Stimulated activated memory B cell treated with anti-CD40 and anti-IgM and Interleukin-4, amounts not matched to agents 10 μg/mL and 1 μg/mL and 100 μg/mL, for 72 hours (primary cell): ENCODE results near the gene CXCL12.

ENCODE experiments used
- ATAC-seq: fragments of 150-1000 bp; cut with Tn5 transposase; 2 replicates; pipeline ENCODE4 v1.10.0; 2021
- H3K27ac Mint-ChIP-seq: one replicate; pipeline ENCODE4 v1.8.0; 2022; ENCODE audit warnings: mild to moderate bottlenecking, mixed read lengths
- H3K27me3 Mint-ChIP-seq: one replicate; pipeline ENCODE4 v1.8.0; 2022; ENCODE audit warnings: mixed read lengths
- H3K36me3 Mint-ChIP-seq: one replicate; pipeline ENCODE4 v1.8.0; 2022; ENCODE audit warnings: mixed read lengths
- H3K4me1 Mint-ChIP-seq: one replicate; pipeline ENCODE4 v1.8.0; 2022; ENCODE audit warnings: mixed read lengths
- H3K4me3 Mint-ChIP-seq: one replicate; pipeline ENCODE4 v1.8.0; 2022; ENCODE audit warnings: mild to moderate bottlenecking, moderate library complexity, mixed read lengths
- H3K9me3 Mint-ChIP-seq: one replicate; pipeline ENCODE4 v1.8.0; 2022; ENCODE audit warnings: mixed read lengths

The CXCL12 gene

GRCh38 chr10:44344727-44345126, 40.2 kb downstream of the CXCL12 start:
- no peaks in the 10 kb centered on the region for H3K27me3 Mint-ChIP-seq
- H3K36me3 Mint-ChIP-seq = no peaks in the 10 kb centered on the region
- H3K4me3 Mint-ChIP-seq = no peak overlapping the region
- no peaks in the 10 kb centered on the region for H3K9me3 Mint-ChIP-seq
- no peak overlapping the region for H3K27ac Mint-ChIP-seq
- no peaks in the 10 kb centered on the region for H3K4me1 Mint-ChIP-seq
- ATAC-seq = no peak

- Mint-ChIP-seq H3K4me1 (no peaks in the 10 kb centered on the region), H3K36me3 (no peaks in the 10 kb centered on the region), H3K4me3 (no peak overlapping the region), H3K9me3 (no peaks in the 10 kb centered on the region), H3K27ac (no peak overlapping the region), H3K27me3 (no peaks in the 10 kb centered on the region)
- no peak for ATAC-seq
These were observed 41.1 kb downstream of the CXCL12 start for GRCh38 chr10:44343843-44344242.

GRCh38 chr10:44341886-44342285, 43.0 kb downstream of the CXCL12 start:
- no peaks in the 10 kb centered on the region for H3K9me3 Mint-ChIP-seq

GRCh38 chr10:44340557-44340956, 44.3 kb downstream of the CXCL12 start:
- ATAC-seq = no peak
- H3K36me3 Mint-ChIP-seq = no peaks in the 10 kb centered on the region
- H3K27me3 Mint-ChIP-seq = no peaks in the 10 kb centered on the region
- H3K4me1 Mint-ChIP-seq = no peaks in the 10 kb centered on the region
- no peaks in the 10 kb centered on the region for H3K9me3 Mint-ChIP-seq
- no peak overlapping the region for H3K4me3 Mint-ChIP-seq
- H3K27ac Mint-ChIP-seq = no peak overlapping the region

More at GRCh38 chr10:44341886-44342285, 43.0 kb downstream of the CXCL12 start:
- Mint-ChIP-seq H3K36me3 (no peaks in the 10 kb centered on the region), H3K27ac (no peak overlapping the region), H3K4me3 (no peak overlapping the region), H3K4me1 (no peaks in the 10 kb centered on the region), H3K27me3 (no peaks in the 10 kb centered on the region)
- no peak for ATAC-seq

- no peak for ATAC-seq
- no peaks in the 10 kb centered on the region for H3K9me3 Mint-ChIP-seq
- no peak overlapping the region for H3K27ac Mint-ChIP-seq
- H3K4me1 Mint-ChIP-seq = no peaks in the 10 kb centered on the region
- no peaks in the 10 kb centered on the region for H3K27me3 Mint-ChIP-seq
- H3K36me3 Mint-ChIP-seq = no peaks in the 10 kb centered on the region
- no peak overlapping the region for H3K4me3 Mint-ChIP-seq
These were observed 45.7 kb downstream of the CXCL12 start for GRCh38 chr10:44339218-44339617.

- Mint-ChIP-seq H3K27ac (no peak overlapping the region), H3K27me3 (no peaks in the 10 kb centered on the region), H3K4me3 (no peak overlapping the region), H3K4me1 (no peaks in the 10 kb centered on the region), H3K9me3 (no peaks in the 10 kb centered on the region), H3K36me3 (no peaks in the 10 kb centered on the region)
- no peak for ATAC-seq
These were observed 47.8 kb downstream of the CXCL12 start for GRCh38 chr10:44337081-44337480.

GRCh38 chr10:44335330-44336021, 49.4 kb downstream of the CXCL12 start:
- no peaks in the 10 kb centered on the region for H3K36me3 Mint-ChIP-seq
- no peak for ATAC-seq
- H3K27me3 Mint-ChIP-seq = no peaks in the 10 kb centered on the region
- H3K4me1 Mint-ChIP-seq = no peaks in the 10 kb centered on the region
- H3K4me3 Mint-ChIP-seq = no peak overlapping the region
- no peaks in the 10 kb centered on the region for H3K9me3 Mint-ChIP-seq
- no peak overlapping the region for H3K27ac Mint-ChIP-seq

- Mint-ChIP-seq H3K4me1 (no peaks in the 10 kb centered on the region), H3K9me3 (no peaks in the 10 kb centered on the region), H3K27me3 (no peaks in the 10 kb centered on the region), H3K36me3 (no peaks in the 10 kb centered on the region), H3K27ac (no peak overlapping the region), H3K4me3 (no peak overlapping the region)
- ATAC-seq = no peak
These were observed 50.2 kb downstream of the CXCL12 start for GRCh38 chr10:44334621-44335184.

- H3K27ac Mint-ChIP-seq = no peak overlapping the region
- no peak overlapping the region for H3K4me3 Mint-ChIP-seq
- no peak for ATAC-seq
These were observed 50.8 kb downstream of the CXCL12 start for GRCh38 chr10:44334091-44334490.

GRCh38 chr10:44333511-44333910, 51.4 kb downstream of the CXCL12 start:
- Mint-ChIP-seq H3K4me3 (no peak overlapping the region), H3K9me3 (no peaks in the 10 kb centered on the region), H3K27ac (no peak overlapping the region), H3K36me3 (no peaks in the 10 kb centered on the region), H3K4me1 (no peaks in the 10 kb centered on the region), H3K27me3 (no peaks in the 10 kb centered on the region)
- no peak for ATAC-seq

More at GRCh38 chr10:44334091-44334490, 50.8 kb downstream of the CXCL12 start:
- H3K9me3 Mint-ChIP-seq = no peaks in the 10 kb centered on the region
- no peaks in the 10 kb centered on the region for H3K36me3 Mint-ChIP-seq
- no peaks in the 10 kb centered on the region for H3K4me1 Mint-ChIP-seq
- no peaks in the 10 kb centered on the region for H3K27me3 Mint-ChIP-seq

- Mint-ChIP-seq H3K27ac (no peak overlapping the region), H3K36me3 (no peaks in the 10 kb centered on the region), H3K27me3 (no peaks in the 10 kb centered on the region), H3K4me3 (no peak overlapping the region), H3K4me1 (no peaks in the 10 kb centered on the region), H3K9me3 (no peaks in the 10 kb centered on the region)
- ATAC-seq = no peak
These were observed 52.4 kb downstream of the CXCL12 start for GRCh38 chr10:44332465-44332864.

GRCh38 chr10:44330431-44330830, 54.5 kb downstream of the CXCL12 start:
- H3K36me3 Mint-ChIP-seq = no peaks in the 10 kb centered on the region
- no peak overlapping the region for H3K4me3 Mint-ChIP-seq
- H3K27ac Mint-ChIP-seq = no peak overlapping the region
- H3K9me3 Mint-ChIP-seq = peaks cover 5% of the 10 kb centered on the region
- no peaks in the 10 kb centered on the region for H3K4me1 Mint-ChIP-seq
- no peak for ATAC-seq
- no peaks in the 10 kb centered on the region for H3K27me3 Mint-ChIP-seq

GRCh38 chr10:44327461-44327860, 57.4 kb downstream of the CXCL12 start:
- no peaks in the 10 kb centered on the region for H3K4me1 Mint-ChIP-seq
- no peak overlapping the region for H3K27ac Mint-ChIP-seq
- H3K4me3 Mint-ChIP-seq = no peak overlapping the region
- peaks cover 5% of the 10 kb centered on the region for H3K9me3 Mint-ChIP-seq
- ATAC-seq = no peak
- H3K36me3 Mint-ChIP-seq = no peaks in the 10 kb centered on the region
- no peaks in the 10 kb centered on the region for H3K27me3 Mint-ChIP-seq
